ENCODE data around the gene RGR.

RGR gene

GRCh38 chr10:84224411-84225028, 20.3 kb upstream of the RGR start:
- no peak for DNase-seq

GRCh38 chr10:84225427-84226173, 19.3 kb upstream of the RGR start, which contains the start of gene LRIT2:
TSS of gene LRIT2 (minus strand) at chr10:84225544. CDS start at chr10:84225520, 24 bp downstream.
- no peak for DNase-seq

GRCh38 chr10:84226616-84227015, 18.2 kb upstream of the RGR start:
- no peak for DNase-seq

- no peak for DNase-seq
Observed at GRCh38 chr10:84227810-84228209, 17.0 kb upstream of the RGR start.

- DNase-seq = no peak
Observed at GRCh38 chr10:84230359-84230758, 14.5 kb upstream of the RGR start.

GRCh38 chr10:84232376-84232775, 12.5 kb upstream of the RGR start:
- DNase-seq = no peak

- DNase-seq = no peak
Observed at GRCh38 chr10:84233940-84234339, 10.9 kb upstream of the RGR start.

GRCh38 chr10:84234479-84234878, 10.4 kb upstream of the RGR start:
- no peak for DNase-seq

- DNase-seq = no peak
Observed at GRCh38 chr10:84235096-84235495, 9.8 kb upstream of the RGR start.

GRCh38 chr10:84236807-84237198, 8.1 kb upstream of the RGR start:
- no peak for DNase-seq

- DNase-seq = no peak
Observed at GRCh38 chr10:84237199-84238051, 7.4 kb upstream of the RGR start.

- DNase-seq = no peak
Observed at GRCh38 chr10:84238909-84239308, 5.9 kb upstream of the RGR start.

- DNase-seq = no peak
Observed at GRCh38 chr10:84241185-84241790, 3.6 kb upstream of the RGR start, which contains the start of gene LRIT1. TSS of gene LRIT1 (minus strand) at chr10:84241546. CDS start at chr10:84241439, 107 bp downstream.

GRCh38 chr10:84243759-84244158, 1.1 kb upstream of the RGR start:
- no peak for DNase-seq

GRCh38 chr10:84247496-84247895, 2.6 kb downstream of the RGR start:
- DNase-seq = no peak

- DNase-seq = no peak
Observed at GRCh38 chr10:84248794-84249193, 3.9 kb downstream of the RGR start.

GRCh38 chr10:84254552-84255478, 10.0 kb downstream of the RGR start:
- no peak for DNase-seq

- peak in 1 of 2 donors; percentile 20 for DNase-seq
Observed at GRCh38 chr10:84256510-84257342, 11.9 kb downstream of the RGR start.

GRCh38 chr10:84257343-84258020, 12.6 kb downstream of the RGR start:
- DNase-seq = no peak

- no peak for DNase-seq
Observed at GRCh38 chr10:84258034-84258695, 13.3 kb downstream of the RGR start.
